HepG2 (cell line): ENCODE data around the gene CSNK2B. TPM values are rescaled to one million over a fixed set of nuclear protein-coding genes. Genes with fewer than 3 reads are reported as not detected.
A peak's percentile ranks its signal among the peaks of the same experiment; 100 is the strongest.

Experiments used
- FIP1L1 ChIP-seq: fragments of 200-400 bp; formaldehyde crosslinking; IDR thresholded peaks from 2 replicates; pipeline ENCODE4 v1.6.1; 2018; ENCODE audit warnings: low read depth, mild to moderate bottlenecking, low read length, moderate library complexity, borderline replicate concordance; ENCODE audit not compliant: insufficient read depth
- PAXIP1 ChIP-seq: sonication (generic); formaldehyde crosslinking; conservative IDR thresholded peaks from 2 replicates; pipeline ENCODE4 v1.4.0; 2020; ENCODE audit warnings: mild to moderate bottlenecking, missing genetic modification reagents, moderate library complexity
- SNRNP70 ChIP-seq: fragments of 200-400 bp; formaldehyde crosslinking; IDR thresholded peaks from 2 replicates; pipeline ENCODE4 v1.6.1; 2017; ENCODE audit warnings: mild to moderate bottlenecking, low read depth, low read length, moderate library complexity
- ZNF513 ChIP-seq: sonication (generic); formaldehyde crosslinking; conservative IDR thresholded peaks from 2 replicates; pipeline ENCODE4 v1.5.0; 2020; ENCODE audit warnings: missing genetic modification reagents
- ZNF574 ChIP-seq: sonication (generic); formaldehyde crosslinking; IDR thresholded peaks from 2 replicates; pipeline ENCODE4 v1.4.0; 2020; ENCODE audit warnings: missing genetic modification reagents
- ZNF639 ChIP-seq: conservative IDR thresholded peaks from 2 replicates; pipeline ENCODE4 v1.6.1; 2018; ENCODE audit warnings: missing genetic modification reagents
- polyA plus RNA-seq, 8 experiments: library from polyadenylated mRNA; depleted of rRNA in 3 of 8; stranded (reverse) in 7 of 8; unstranded in 1 of 8; fragments of >200 nt; fragmentation: Illumina TruSeq in 4 of 8; extraction: Trizol in 4 of 8; gene quantifications; 2 replicates each; pipeline versions ENCODE4 v1.2.1 to v1.2.3, GENCODE V29; 2011 to 2016; ENCODE audit warnings: low read depth in 4 of 8, missing spikeins in 1 of 8, mixed read lengths in 1 of 8; ENCODE audit not compliant: insufficient read depth in 1 of 8
- total RNA-seq, 5 experiments: library from RNA; depleted of rRNA; stranded (reverse); fragments of >200 nt; fragmentation: Illumina TruSeq; extraction: Trizol; gene quantifications; 2 replicates each; pipeline ENCODE4 v1.2.3, GENCODE V29; 2016; ENCODE audit warnings: low read depth in 1 of 5

The CSNK2B gene
- total and polyA plus RNA-seq, 2 of the 13 experiments (the other 11 are each of a cell fraction or from before 2014, with no cell fraction given) = 111 to 296 TPM

- TF ChIP-seq ZNF574 = 0 out of 2 replicates have a peak, but pooled peaks have one; percentile 12
- no peak for TF ChIP-seq SNRNP70
- TF ChIP-seq PAXIP1 (CRISPR knock-in tag) = peak; percentile 16
- TF ChIP-seq FIP1L1 = 0 out of 2 replicates have a peak, but pooled peaks have one; percentile 34
- TF ChIP-seq ZNF639 (CRISPR knock-in tag) = peak; percentile 60; the same call in 1 of the 2 replicates
- no peak for TF ChIP-seq ZNF513
Measured at GRCh38 chr6:31652925-31653724, 12.8 kb upstream of the CSNK2B start (continued).
